ENCODE results near the gene CD47.

- TF ChIP-seq POLR2AphosphoS5 (IDR thresholded peaks at IDR 0.05; ENCODE audit: low read depth, low read length) (no peak), SRF (IDR thresholded peaks at IDR 0.05; ENCODE audit: low read depth) (no peak), CBX3 (IDR thresholded peaks at IDR 0.05; ENCODE audit: low read depth) (no peak), CTCF (IDR thresholded peaks at IDR 0.05 in 2 of 3, conservative IDR thresholded peaks at IDR 0.05 in 1 of 3; ENCODE audit: borderline replicate concordance in 1 of 3, insufficient read depth in 1 of 3, low read depth in 2 of 3, low read length in 2 of 3) (no peak), ATF3 (IDR thresholded peaks at IDR 0.05) (no peak), CEBPB (IDR thresholded peaks at IDR 0.05; ENCODE audit: low read depth) (no peak), EZH2 (IDR thresholded peaks at IDR 0.05) (no peak), EZH2phosphoT487 (IDR thresholded peaks at IDR 0.05; ENCODE audit: borderline replicate concordance) (no peak), RAD21 (IDR thresholded peaks at IDR 0.05; ENCODE audit: low read depth) (no peak), ZBTB33 (IDR thresholded peaks at IDR 0.05; ENCODE audit: extremely low read depth, insufficient replicate concordance, low read length) (no peak), REST (IDR thresholded peaks at IDR 0.05; ENCODE audit: low read depth) (no peak)
- TF ChIP-seq, protein P1, sequence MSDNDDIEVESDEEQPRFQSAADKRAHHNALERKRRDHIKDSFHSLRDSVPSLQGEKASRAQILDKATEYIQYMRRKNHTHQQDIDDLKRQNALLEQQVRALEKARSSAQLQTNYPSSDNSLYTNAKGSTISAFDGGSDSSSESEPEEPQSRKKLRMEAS (IDR thresholded peaks at IDR 0.05), result no peak
Measured at GRCh38 chr3:108017587-108017986, 73.2 kb downstream of the CD47 start.
